GM06990 (cell line): ENCODE measurements around the gene CAPN2.
A peak's percentile ranks its signal among the peaks of the same experiment; 100 is the strongest.

ENCODE experiments used
- DNase-seq: peaks from one replicate; pipeline ENCODE4 v3.0.0-alpha.2; 2011; ENCODE audit not compliant: insufficient read length; ENCODE audit errors: extremely low read depth
- H3K27me3 ChIP-seq: replicated peaks from 2 replicates; pipeline ENCODE4 v1.6.0; 2011; ENCODE audit warnings: low read length; ENCODE audit not compliant: control insufficient read depth, insufficient read depth
- H3K36me3 ChIP-seq: 2 replicates; pipeline ENCODE4 v1.5.1; 2011; ENCODE audit warnings: low read length; ENCODE audit not compliant: control insufficient read depth, insufficient read depth
- H3K4me3 ChIP-seq: replicated peaks from 2 replicates; pipeline ENCODE4 v1.5.1; 2011; ENCODE audit warnings: low read depth, mild to moderate bottlenecking, control low read depth, low read length
- TF ChIP-seq, protein P1 (sequence below): IDR thresholded peaks from 2 replicates; pipeline ENCODE4 v1.5.1; 2011; ENCODE audit warnings: low read length, control low read depth, mild to moderate bottlenecking, inconsistent platforms; ENCODE audit not compliant: insufficient read depth, poor library complexity, severe bottlenecking

The CAPN2 gene

DNA sequence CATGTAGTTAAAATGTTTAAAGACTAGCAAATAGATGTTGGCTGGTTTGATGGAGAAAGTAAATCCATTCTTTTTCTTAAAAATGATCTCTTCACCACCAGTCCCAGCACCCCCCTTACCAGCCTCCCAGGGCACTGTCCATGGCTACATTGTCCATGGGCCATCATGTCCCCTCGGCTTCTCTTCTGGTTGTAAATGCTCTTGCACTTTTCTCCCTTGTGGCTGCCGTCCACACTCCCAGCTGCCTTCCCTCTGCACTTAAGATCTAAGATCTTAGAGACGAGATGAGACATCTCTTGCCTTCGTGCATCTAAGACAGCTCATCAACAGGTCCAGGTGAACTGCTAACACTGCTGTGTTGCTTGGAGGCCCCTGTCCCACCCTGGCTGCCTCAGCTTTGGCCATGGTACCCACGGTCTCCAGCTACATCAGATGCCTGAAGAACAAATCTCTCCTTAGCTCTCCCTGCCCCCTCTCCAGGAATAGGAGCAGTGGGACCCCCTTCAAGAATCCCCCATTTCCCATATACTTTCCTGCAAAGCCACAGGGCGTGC lies 11.1 kb downstream of the CAPN2 start:
- no peak overlapping the region for H3K4me3 ChIP-seq
- TF ChIP-seq, protein P1, sequence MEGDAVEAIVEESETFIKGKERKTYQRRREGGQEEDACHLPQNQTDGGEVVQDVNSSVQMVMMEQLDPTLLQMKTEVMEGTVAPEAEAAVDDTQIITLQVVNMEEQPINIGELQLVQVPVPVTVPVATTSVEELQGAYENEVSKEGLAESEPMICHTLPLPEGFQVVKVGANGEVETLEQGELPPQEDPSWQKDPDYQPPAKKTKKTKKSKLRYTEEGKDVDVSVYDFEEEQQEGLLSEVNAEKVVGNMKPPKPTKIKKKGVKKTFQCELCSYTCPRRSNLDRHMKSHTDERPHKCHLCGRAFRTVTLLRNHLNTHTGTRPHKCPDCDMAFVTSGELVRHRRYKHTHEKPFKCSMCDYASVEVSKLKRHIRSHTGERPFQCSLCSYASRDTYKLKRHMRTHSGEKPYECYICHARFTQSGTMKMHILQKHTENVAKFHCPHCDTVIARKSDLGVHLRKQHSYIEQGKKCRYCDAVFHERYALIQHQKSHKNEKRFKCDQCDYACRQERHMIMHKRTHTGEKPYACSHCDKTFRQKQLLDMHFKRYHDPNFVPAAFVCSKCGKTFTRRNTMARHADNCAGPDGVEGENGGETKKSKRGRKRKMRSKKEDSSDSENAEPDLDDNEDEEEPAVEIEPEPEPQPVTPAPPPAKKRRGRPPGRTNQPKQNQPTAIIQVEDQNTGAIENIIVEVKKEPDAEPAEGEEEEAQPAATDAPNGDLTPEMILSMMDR: no peak
- H3K36me3 ChIP-seq: peaks cover 4% of the 10 kb centered on the region
- no peak for DNase-seq
- no peaks in the 10 kb centered on the region for H3K27me3 ChIP-seq

DNA sequence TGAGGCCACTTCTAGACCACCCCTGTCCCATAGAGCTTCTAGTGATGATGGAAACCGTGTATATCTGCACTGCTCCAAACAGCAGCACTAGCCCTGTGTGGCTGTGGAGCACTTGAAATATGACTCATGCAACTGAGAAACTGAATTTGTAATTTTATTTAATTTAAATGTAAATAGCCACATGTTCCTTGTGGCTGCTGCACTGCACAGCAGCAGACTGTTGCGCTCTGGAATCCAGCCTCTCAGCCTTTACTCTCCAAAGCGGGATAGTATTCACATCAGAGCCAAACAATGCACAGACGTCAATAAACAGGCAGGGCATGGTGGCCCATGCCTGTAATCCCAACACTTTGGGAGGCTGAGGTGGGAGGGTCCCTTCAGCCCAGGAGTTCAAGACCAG lies 12.0 kb downstream of the CAPN2 start:
- TF ChIP-seq, protein P1: no peak
- Histone ChIP-seq H3K27me3 (no peaks in the 10 kb centered on the region), H3K36me3 (peaks cover 4% of the 10 kb centered on the region), H3K4me3 (no peak overlapping the region)
- no peak for DNase-seq

DNA sequence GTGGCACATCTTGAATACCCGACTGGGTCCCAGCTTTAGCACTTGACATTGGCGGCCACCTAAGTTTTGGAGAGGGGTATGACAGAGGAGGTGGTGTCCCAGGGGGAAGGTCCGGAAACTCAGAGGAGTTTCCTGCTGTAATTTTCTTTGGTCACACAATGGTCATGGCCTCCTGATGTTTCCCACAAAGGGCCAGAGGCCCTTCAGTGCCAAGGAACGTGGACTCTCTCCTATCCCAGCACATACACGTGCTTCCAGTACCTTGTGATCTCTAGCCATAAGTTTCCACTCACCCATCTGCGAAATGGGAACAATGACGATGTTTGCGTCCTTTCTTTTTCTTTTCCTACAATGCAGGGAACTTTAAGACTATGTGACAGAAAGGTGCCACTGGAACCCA lies 13.2 kb downstream of the CAPN2 start:
- TF ChIP-seq, protein P1: no peak
- no peak for DNase-seq
- H3K36me3 ChIP-seq: peaks cover 2% of the 10 kb centered on the region

DNA sequence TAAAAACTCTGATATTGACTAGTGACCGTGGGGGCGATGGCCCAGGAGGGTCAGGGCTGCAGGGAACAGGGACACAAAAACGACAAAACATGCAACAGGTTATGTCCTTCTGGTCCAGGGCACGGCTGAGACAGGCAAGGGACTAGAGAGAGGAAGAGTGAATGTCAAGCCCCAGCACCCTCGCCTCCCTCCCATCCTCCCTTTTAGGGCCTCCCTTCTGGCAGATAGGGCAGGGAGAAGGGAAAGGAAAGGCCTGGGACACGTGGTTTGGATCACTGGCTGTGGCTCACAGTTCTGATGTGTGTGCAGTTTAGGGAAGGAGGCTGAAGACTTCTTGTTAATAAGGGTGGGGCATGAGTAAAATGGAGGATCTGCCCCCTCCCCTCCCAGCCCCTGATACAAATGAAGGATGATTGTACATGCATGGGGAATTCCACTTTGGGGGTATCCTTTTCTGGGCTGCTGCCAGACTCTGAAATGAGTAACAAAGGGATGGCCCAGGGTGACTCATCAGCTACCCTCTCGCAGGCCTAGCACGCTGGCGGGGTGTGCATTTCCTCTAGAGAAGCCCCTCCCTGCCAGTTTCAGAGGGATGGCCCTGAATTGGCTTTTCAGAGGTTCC lies 14.2 kb downstream of the CAPN2 start:
- no peaks in the 10 kb centered on the region for H3K27me3 ChIP-seq
- no peaks in the 10 kb centered on the region; the same call in none of the 2 replicates for H3K36me3 ChIP-seq
- H3K4me3 ChIP-seq: peak overlapping the region; percentile 21; the same call in 1 of the 2 replicates
- peak; percentile 73 for DNase-seq
- TF ChIP-seq, protein P1: no peak

More for the DNA sequence above, 13.2 kb downstream of the CAPN2 start:
- Histone ChIP-seq H3K27me3 (no peaks in the 10 kb centered on the region), H3K4me3 (no peak overlapping the region)

DNA sequence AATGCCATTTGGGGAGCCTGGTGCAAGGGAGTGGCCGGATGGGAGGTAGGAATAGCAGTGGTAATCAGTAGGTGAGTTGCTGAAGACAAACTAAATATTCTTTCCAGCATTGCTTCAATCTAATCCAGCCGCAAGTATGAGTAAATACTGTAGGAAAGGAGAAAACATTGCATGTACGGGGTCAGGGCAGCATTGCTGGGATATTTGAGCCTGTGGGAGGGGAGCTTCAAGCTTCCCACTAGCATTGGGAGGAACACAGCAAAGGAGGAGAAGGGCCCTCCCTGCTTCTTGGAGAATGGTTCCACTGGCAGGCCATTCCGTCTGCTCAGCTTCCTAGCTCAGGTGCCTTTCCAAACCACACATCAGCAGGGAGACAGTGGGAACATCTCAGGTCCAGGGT lies 15.2 kb downstream of the CAPN2 start:
- no peaks in the 10 kb centered on the region for H3K27me3 ChIP-seq
- H3K4me3 ChIP-seq: no peak overlapping the region
- H3K36me3 ChIP-seq: no peaks in the 10 kb centered on the region; the same call in none of the 2 replicates
- TF ChIP-seq, protein P1: no peak
- no peak for DNase-seq
